H1 (cell line): ENCODE results near the gene SLC38A8. TPM values are rescaled to one million over a fixed set of nuclear protein-coding genes. Genes with fewer than 3 reads are reported as not detected.

Source experiments
- CTCF ChIA-PET: fragments of 300-600 bp; sonication (Branson Sonifier 250); formaldehyde crosslinking; loops from one replicate; lab custom pipeline; 2021; ENCODE audit not compliant: partially characterized antibody; lab: Charles Lee
- POLR2A ChIA-PET: fragments of 300-600 bp; sonication (Branson Sonifier 250); formaldehyde crosslinking; loops from one replicate; lab custom pipeline; 2021; ENCODE audit warnings: inconsistent platforms; ENCODE audit not compliant: partially characterized antibody; lab: Charles Lee
- DNase-seq, 2 experiments: peaks; one replicate each; pipeline versions ENCODE4 v3.0.0 to v3.0.0-alpha.2; 2010 to 2022; ENCODE audit warnings: low spot score in 2 of 2, low read depth in 1 of 2, mixed read lengths in 1 of 2
- FAIRE-seq: peaks from 2 replicates; lab custom pipeline; 2011; peaks lifted over from hg19 to GRCh38; lab: Jason Lieb, UNC
- H2AFZ ChIP-seq: 2 replicates; pipeline ENCODE4 v1.8.1; 2012; ENCODE audit warnings: low read length, inconsistent platforms
- H2AK5ac ChIP-seq: 2 replicates; pipeline ENCODE4 v1.6.1; 2013; ENCODE audit warnings: low read depth, low read length
- H2BK120ac ChIP-seq: replicated peaks from 2 replicates; pipeline ENCODE3; 2013; ENCODE audit warnings: low read depth, low read length, inconsistent platforms
- H2BK12ac ChIP-seq: 2 replicates; pipeline ENCODE4 v1.6.1; 2013; ENCODE audit warnings: low read depth, low read length
- H2BK15ac ChIP-seq: 2 replicates; pipeline ENCODE4 v1.6.1; 2013; ENCODE audit warnings: low read length
- H2BK20ac ChIP-seq: 2 replicates; pipeline ENCODE4 v1.6.1; 2013; ENCODE audit warnings: low read length
- H2BK5ac ChIP-seq: 2 replicates; pipeline ENCODE4 v1.6.1; 2013; ENCODE audit warnings: low read depth, low read length
- H3K14ac ChIP-seq: 2 replicates; pipeline ENCODE4 v1.6.1; 2013; ENCODE audit warnings: inconsistent platforms; ENCODE audit not compliant: insufficient read length
- H3K18ac ChIP-seq: 2 replicates; pipeline ENCODE4 v1.6.1; 2013; ENCODE audit warnings: low read length; ENCODE audit errors: extremely low read depth
- H3K23ac ChIP-seq: 2 replicates; pipeline ENCODE4 v1.6.1; 2013; ENCODE audit warnings: inconsistent platforms; ENCODE audit not compliant: insufficient read length
- H3K23me2 ChIP-seq: 2 replicates; pipeline ENCODE4 v1.6.1; 2013; ENCODE audit warnings: low read depth, low read length
- H3K27ac ChIP-seq: 2 replicates; pipeline ENCODE4 v1.6.1; 2011; ENCODE audit warnings: low read depth, low read length, inconsistent platforms
- H3K27me3 ChIP-seq, 4 experiments: replicated peaks in 1 of 4; 1 replicate in 1 of 4; 2 replicates in 3 of 4; pipeline versions ENCODE4 v1.6.1 to v1.8.1; 2011 to 2013; ENCODE audit warnings: low read length in 3 of 4, mild to moderate bottlenecking in 3 of 4, inconsistent platforms in 2 of 4, mixed read lengths in 2 of 4, moderate library complexity in 1 of 4; ENCODE audit not compliant: control insufficient read depth in 3 of 4, insufficient read depth in 3 of 4; ENCODE audit errors: extremely low read depth in 1 of 4
- H3K36me3 ChIP-seq, 4 experiments: 2 replicates each; pipeline versions ENCODE4 v1.6.1 to v1.8.1; 2011 to 2013; ENCODE audit warnings: mild to moderate bottlenecking in 4 of 4, low read length in 3 of 4, moderate library complexity in 2 of 4, control low read depth in 1 of 4, inconsistent platforms in 1 of 4; ENCODE audit not compliant: insufficient read depth in 4 of 4, control insufficient read depth in 2 of 4
- H3K4ac ChIP-seq: replicated peaks from 2 replicates; pipeline ENCODE3; 2013; ENCODE audit warnings: low read length, low read depth, mixed read lengths, inconsistent platforms; ENCODE audit not compliant: insufficient read length
- H3K4me1 ChIP-seq, 4 experiments: replicated peaks in 1 of 4; 1 replicate in 1 of 4; 2 replicates in 3 of 4; pipeline versions ENCODE4 v1.6.1 to v1.8.1; 2011 to 2013; ENCODE audit warnings: low read length in 3 of 4, inconsistent platforms in 2 of 4, mixed read lengths in 1 of 4; ENCODE audit not compliant: insufficient read depth in 4 of 4, control insufficient read depth in 3 of 4
- H3K4me2 ChIP-seq, 2 experiments: 2 replicates each; pipeline versions ENCODE4 v1.6.1 to v1.8.1; 2011 to 2013; ENCODE audit warnings: low read depth in 2 of 2, low read length in 2 of 2, control low read depth in 1 of 2, inconsistent platforms in 1 of 2, mild to moderate bottlenecking in 1 of 2; ENCODE audit not compliant: insufficient read depth in 1 of 2
- H3K4me3 ChIP-seq, 4 experiments: fragments of 200-600, 300-600 bp in 1 of 4; sonication (generic), shearing (Covaris generic), sonication (Bioruptor Twin) in 1 of 4; 2 replicates each; pipeline versions ENCODE4 v1.5.1 to v1.8.1; 2011 to 2016; ENCODE audit warnings: low read length in 4 of 4, low read depth in 3 of 4, control low read depth in 2 of 4, inconsistent platforms in 2 of 4, mild to moderate bottlenecking in 2 of 4, mixed read lengths in 1 of 4, moderate library complexity in 1 of 4; ENCODE audit not compliant: insufficient read depth in 2 of 4; ENCODE audit errors: extremely low read depth in 1 of 4
- H3K56ac ChIP-seq: replicated peaks from 2 replicates; pipeline ENCODE3; 2013; ENCODE audit warnings: low read depth, mild to moderate bottlenecking, mixed read lengths, low read length, inconsistent platforms; ENCODE audit not compliant: insufficient read length
- H3K79me1 ChIP-seq: 2 replicates; pipeline ENCODE4 v1.6.1; 2013; ENCODE audit warnings: low read depth, low read length, control low read depth
- H3K79me2 ChIP-seq, 2 experiments: 2 replicates each; pipeline versions ENCODE4 v1.6.1 to v1.8.1; 2012 to 2013; ENCODE audit warnings: low read length in 2 of 2, mild to moderate bottlenecking in 2 of 2, inconsistent platforms in 1 of 2; ENCODE audit not compliant: insufficient read depth in 2 of 2, control insufficient read depth in 1 of 2
- H3K9ac ChIP-seq, 4 experiments: replicated peaks in 1 of 4; 1 replicate in 1 of 4; 2 replicates in 3 of 4; pipeline versions ENCODE4 v1.6.1 to v1.8.1; 2011 to 2013; ENCODE audit warnings: low read depth in 3 of 4, low read length in 3 of 4, control low read depth in 2 of 4, mild to moderate bottlenecking in 2 of 4, moderate library complexity in 2 of 4, inconsistent platforms in 1 of 4; ENCODE audit errors: extremely low read depth in 1 of 4
- H3K9me3 ChIP-seq, 2 experiments: 2 replicates each; pipeline versions ENCODE4 v1.6.1 to v1.8.1; 2012 to 2013; ENCODE audit warnings: mild to moderate bottlenecking in 2 of 2, moderate library complexity in 2 of 2, control low read depth in 1 of 2, inconsistent platforms in 1 of 2, low read depth in 1 of 2, low read length in 1 of 2, mixed read lengths in 1 of 2; ENCODE audit not compliant: insufficient read depth in 2 of 2
- H4K20me1 ChIP-seq, 2 experiments: replicated peaks in 1 of 2; 2 replicates each; pipeline versions ENCODE3 to v1.8.1; 2011 to 2013; ENCODE audit warnings: inconsistent platforms in 2 of 2, low read length in 2 of 2, mild to moderate bottlenecking in 1 of 2; ENCODE audit not compliant: insufficient read depth in 2 of 2, control insufficient read depth in 1 of 2
- H4K5ac ChIP-seq: 2 replicates; pipeline ENCODE4 v1.6.1; 2013; ENCODE audit warnings: low read length, low read depth, mixed read lengths, inconsistent platforms; ENCODE audit not compliant: insufficient read length
- H4K8ac ChIP-seq: 2 replicates; pipeline ENCODE4 v1.8.0; 2013; ENCODE audit warnings: mild to moderate bottlenecking, moderate library complexity, low read length, inconsistent platforms; ENCODE audit not compliant: insufficient read depth; ENCODE audit errors: extremely low read depth
- H4K91ac ChIP-seq: replicated peaks from 2 replicates; pipeline ENCODE3; 2013; ENCODE audit warnings: low read length, mixed read lengths, inconsistent platforms; ENCODE audit not compliant: insufficient read length
- BACH1 ChIP-seq: IDR thresholded peaks from 2 replicates; pipeline ENCODE4 v1.6.1; 2012; ENCODE audit warnings: low read length, improper control_type of control experiment
- BCL11A ChIP-seq, 2 experiments: IDR thresholded peaks; one replicate each; pipeline ENCODE4 v1.6.1; 2011; ENCODE audit warnings: low read depth in 2 of 2, low read length in 2 of 2, mild to moderate bottlenecking in 2 of 2
- CHD1 ChIP-seq: IDR thresholded peaks from 2 replicates; pipeline ENCODE4 v1.6.1; 2012; ENCODE audit warnings: low read depth, low read length, improper control_type of control experiment
- GABPA ChIP-seq: IDR thresholded peaks from 2 replicates; pipeline ENCODE4 v1.6.1; 2011; ENCODE audit warnings: mild to moderate bottlenecking, low read length, moderate library complexity, borderline replicate concordance; ENCODE audit not compliant: insufficient read depth
- HDAC6 ChIP-seq: IDR thresholded peaks from one replicate; pipeline ENCODE4 v1.7.1; 2012; ENCODE audit warnings: low read depth, mild to moderate bottlenecking, inconsistent platforms, low read length, moderate library complexity
- KDM1A ChIP-seq: fragments of 200-600, 300-600 bp; sonication (generic); IDR thresholded peaks from 2 replicates; pipeline ENCODE4 v1.7.1; 2016; ENCODE audit warnings: mild to moderate bottlenecking, low read length, borderline replicate concordance
- RBBP5 ChIP-seq: IDR thresholded peaks from 2 replicates; pipeline ENCODE4 v1.7.1; 2012; ENCODE audit warnings: low read depth, mild to moderate bottlenecking, inconsistent platforms, low read length, moderate library complexity, borderline replicate concordance
- RFX5 ChIP-seq: IDR thresholded peaks from 2 replicates; pipeline ENCODE4 v1.6.1; 2011; ENCODE audit warnings: low read depth, low read length, improper control_type of control experiment, borderline replicate concordance
- YY1 ChIP-seq: IDR thresholded peaks from 2 replicates; pipeline ENCODE4 v1.6.1; 2011; ENCODE audit warnings: low read depth, mild to moderate bottlenecking, low read length
- WGBS, 2 experiments: shearing (Covaris generic) in 1 of 2; methylation state at CpG; one replicate each; pipeline versions ENCODE4 v1.1.6 to v1.1.7; 2013 to 2015; ENCODE audit warnings: low lambda C conversion rate in 2 of 2, mixed read lengths in 2 of 2, inconsistent platforms in 1 of 2, low coverage in 1 of 2, missing lambda C conversion rate in 1 of 2; ENCODE audit not compliant: insufficient replicate concordance in 2 of 2, insufficient coverage in 1 of 2, insufficient read length in 1 of 2; ENCODE audit errors: extremely low coverage in 1 of 2, missing lambda C conversion rate in 1 of 2; 5-methylcytosine and 5-hydroxymethylcytosine counted together
- polyA plus RNA-seq, 7 experiments: library from polyadenylated mRNA; depleted of rRNA in 3 of 7; stranded (reverse) in 5 of 7; unstranded in 2 of 7; fragments of >200 nt in 5 of 7; fragments of 200-250 nt in 2 of 7; gene quantifications; 1 replicate in 5 of 7; 2 replicates in 1 of 7; 4 replicates in 1 of 7; pipeline versions ENCODE4 v1.2.1 to v1.2.3, GENCODE V29; 2011 to 2013; ENCODE audit warnings: missing spikeins in 2 of 7, mixed read lengths in 2 of 7
- total RNA-seq: library from RNA; stranded (reverse); fragmentation: NEBNext Ultra II Directional; extraction: Animal tissue kit (Norgen Biotek cat#: 25700); gene quantifications from 2 replicates; pipeline ENCODE4 v1.2.1, GENCODE V29; 2021
- TF ChIP-seq, protein P1 (sequence below), 3 experiments: IDR thresholded peaks; 1 replicate in 2 of 3; 2 replicates in 1 of 3; pipeline versions ENCODE4 v1.5.1 to v1.6.1; 2011; ENCODE audit warnings: low read length in 3 of 3, mild to moderate bottlenecking in 3 of 3, inconsistent platforms in 2 of 3, low read depth in 1 of 3, moderate library complexity in 1 of 3; ENCODE audit not compliant: insufficient read depth in 1 of 3; ENCODE audit errors: control extremely low read depth in 1 of 3

SLC38A8 gene
- total and polyA plus RNA-seq, 2 of the 8 experiments (the other 6 are each of a cell fraction or from before 2014, with no cell fraction given) = 0.08 TPM; not detected in 1

DNA sequence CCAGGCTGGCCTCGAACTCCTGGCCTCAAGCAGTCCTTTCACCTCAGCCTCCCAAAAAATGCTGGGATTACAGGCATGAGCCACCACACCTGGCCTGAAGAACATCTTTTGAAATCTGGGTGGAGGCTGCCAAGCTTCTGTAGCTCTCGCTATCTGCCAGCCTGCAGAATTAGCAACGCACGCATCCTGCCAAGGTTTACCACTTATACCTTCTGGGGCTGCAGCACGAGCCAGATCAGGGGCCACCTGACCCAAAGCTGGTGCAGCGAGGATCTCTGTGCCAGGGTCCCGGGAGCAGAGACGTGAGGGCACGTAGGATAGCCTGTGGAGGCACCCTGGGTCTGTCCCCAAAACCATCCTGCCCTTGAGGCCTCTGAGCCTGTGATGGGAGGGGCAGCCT, 22.2 kb downstream of the SLC38A8 start:
- Histone ChIP-seq H3K9me3 (peaks cover 10 to 12% of the 10 kb centered on the region in 2 experiments; a peak in 3 of 4 replicates), H3K79me2 (no peaks in the 10 kb centered on the region), H3K23ac (no peak overlapping the region), H3K56ac (no peak overlapping the region), H4K8ac (no peak overlapping the region), H3K4me2 (no peak overlapping the region), H3K14ac (no peak overlapping the region), H3K27me3 (no peaks in the 10 kb centered on the region), H2BK15ac (no peak overlapping the region), H2BK20ac (no peak overlapping the region), H2BK5ac (no peak overlapping the region), H4K20me1 (no peaks in the 10 kb centered on the region), H2BK120ac (no peak overlapping the region), H3K4me1 (peaks cover 0 to 4% (median 0%) of the 10 kb centered on the region in 4 experiments; a peak in 2 of 7 replicates), H3K4me3 (no peak overlapping the region), H2BK12ac (no peak overlapping the region), H3K79me1 (no peaks in the 10 kb centered on the region), H3K9ac (no peak overlapping the region), H3K4ac (no peak overlapping the region), H4K91ac (no peak overlapping the region), H3K36me3 (no peaks in the 10 kb centered on the region), H3K18ac (no peak overlapping the region), H4K5ac (no peak overlapping the region), H2AK5ac (no peak overlapping the region), H3K23me2 (no peaks in the 10 kb centered on the region), H2AFZ (no peak overlapping the region), H3K27ac (no peak overlapping the region)
- WGBS, 2 experiments = 92% methylated on average over 9 of the region's 9 CpGs; no CpG with 5 or more reads in 1 of the 2 experiments
- FAIRE-seq = no peak
- DNase-seq = no peak
- ChIA-PET CTCF (interaction anchor here (0.8 to 1.3 kb wide), 3 partner anchors 59 to 87 kb away, joined by 3 to 5 read pairs (median 3); no protein-coding TSS in a partner anchor), POLR2A (interaction anchor here (1.6 kb wide), 1 partner anchor 17 kb away, joined by 5 read pairs; no protein-coding TSS in a partner anchor)
- TF ChIP-seq GABPA (no peak), KDM1A (no peak), CHD1 (no peak), BACH1 (no peak), BCL11A (IDR thresholded peaks at IDR 0.05; ENCODE audit: low read depth in 2 of 2, low read length in 2 of 2) (no peak), HDAC6 (no peak), RBBP5 (no peak), RFX5 (no peak), YY1 (no peak)
- TF ChIP-seq, protein P1, sequence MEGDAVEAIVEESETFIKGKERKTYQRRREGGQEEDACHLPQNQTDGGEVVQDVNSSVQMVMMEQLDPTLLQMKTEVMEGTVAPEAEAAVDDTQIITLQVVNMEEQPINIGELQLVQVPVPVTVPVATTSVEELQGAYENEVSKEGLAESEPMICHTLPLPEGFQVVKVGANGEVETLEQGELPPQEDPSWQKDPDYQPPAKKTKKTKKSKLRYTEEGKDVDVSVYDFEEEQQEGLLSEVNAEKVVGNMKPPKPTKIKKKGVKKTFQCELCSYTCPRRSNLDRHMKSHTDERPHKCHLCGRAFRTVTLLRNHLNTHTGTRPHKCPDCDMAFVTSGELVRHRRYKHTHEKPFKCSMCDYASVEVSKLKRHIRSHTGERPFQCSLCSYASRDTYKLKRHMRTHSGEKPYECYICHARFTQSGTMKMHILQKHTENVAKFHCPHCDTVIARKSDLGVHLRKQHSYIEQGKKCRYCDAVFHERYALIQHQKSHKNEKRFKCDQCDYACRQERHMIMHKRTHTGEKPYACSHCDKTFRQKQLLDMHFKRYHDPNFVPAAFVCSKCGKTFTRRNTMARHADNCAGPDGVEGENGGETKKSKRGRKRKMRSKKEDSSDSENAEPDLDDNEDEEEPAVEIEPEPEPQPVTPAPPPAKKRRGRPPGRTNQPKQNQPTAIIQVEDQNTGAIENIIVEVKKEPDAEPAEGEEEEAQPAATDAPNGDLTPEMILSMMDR (IDR thresholded peaks at IDR 0.05; ENCODE audit: control extremely low read depth in 1 of 3, insufficient read depth in 1 of 3, low read depth in 1 of 3, low read length in 3 of 3) = no peak
